ENCODE measurements around the gene PRC1. TPM values are rescaled to one million over a fixed set of nuclear protein-coding genes. Genes with fewer than 3 reads are reported as not detected.
"Not testable (repeated sequence)": the region's sequence is repeated elsewhere in the genome, so short reads cannot be mapped to it uniquely, and the experiment has no call there.

PRC1 gene
- polyA plus RNA-seq, 3 donors from 2014 or later: 1.1 to 4.1 (median 1.5) TPM

DNA sequence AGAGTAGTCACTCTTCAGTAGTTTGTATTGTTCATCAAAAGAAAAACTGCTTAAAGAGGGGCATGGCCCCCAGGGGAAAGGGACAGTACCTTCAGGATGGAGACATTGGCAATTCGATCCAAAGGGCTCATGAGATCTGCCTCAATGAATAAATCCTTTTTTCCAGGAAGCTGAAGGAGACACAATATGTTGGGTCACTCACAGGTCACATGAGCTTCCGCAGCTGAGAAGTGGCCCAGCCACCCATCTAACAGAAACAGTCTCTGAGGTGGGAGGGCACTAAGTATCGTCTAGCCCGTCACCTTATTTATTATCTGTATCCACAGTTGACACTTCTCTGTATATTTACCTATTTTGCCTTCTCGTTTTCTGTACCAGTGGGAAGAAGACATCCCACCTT lies 23.4 kb upstream of the PRC1 start:
- H3K4me1 Mint-ChIP-seq: peaks cover 36 to 49% of the 10 kb centered on the region in 2 donors
- no peaks in the 10 kb centered on the region for H3K9me3 Mint-ChIP-seq
- DNase-seq: no peak
- H3K36me3 Mint-ChIP-seq: peaks cover 5 to 20% (median 5%) of the 10 kb centered on the region in 3 donors
- H3K27ac Mint-ChIP-seq: peak overlapping the region in 2 of 6 donors; percentile 37 to 54
- peaks cover 0 to 9% (median 0%) of the 10 kb centered on the region in 3 donors for H3K27me3 Mint-ChIP-seq (ENCODE audit: low read depth in 3 of 3)
- H3K4me3 Mint-ChIP-seq: no peak overlapping the region

- not testable (repeated sequence) for H3K9me3 Mint-ChIP-seq; H3K4me3 Mint-ChIP-seq; DNase-seq; H3K27ac Mint-ChIP-seq; H3K27me3 Mint-ChIP-seq (ENCODE audit: low read depth in 3 of 3)
- Mint-ChIP-seq H3K4me1 (peaks cover 11 to 13% of the 10 kb centered on the region in 2 donors), H3K36me3 (peaks cover 25 to 41% (median 26%) of the 10 kb centered on the region in 3 donors)
These were observed 19.4 kb upstream of the PRC1 start for GRCh38 chr15:91013701-91014100.

GRCh38 chr15:91007266-91007665 lies 12.9 kb upstream of the PRC1 start:
- H3K4me3 Mint-ChIP-seq: no peak overlapping the region
- H3K27me3 Mint-ChIP-seq (ENCODE audit: low read depth in 3 of 3): peaks cover 0 to 1% (median 0%) of the 10 kb centered on the region in 3 donors
- H3K36me3 Mint-ChIP-seq: peaks cover 29 to 53% (median 32%) of the 10 kb centered on the region in 3 donors
- no peak for DNase-seq
- no peaks in the 10 kb centered on the region for H3K4me1 Mint-ChIP-seq
- peak overlapping the region in 1 of 6 donors; percentile 74 for H3K27ac Mint-ChIP-seq
- H3K9me3 Mint-ChIP-seq: no peaks in the 10 kb centered on the region

DNA sequence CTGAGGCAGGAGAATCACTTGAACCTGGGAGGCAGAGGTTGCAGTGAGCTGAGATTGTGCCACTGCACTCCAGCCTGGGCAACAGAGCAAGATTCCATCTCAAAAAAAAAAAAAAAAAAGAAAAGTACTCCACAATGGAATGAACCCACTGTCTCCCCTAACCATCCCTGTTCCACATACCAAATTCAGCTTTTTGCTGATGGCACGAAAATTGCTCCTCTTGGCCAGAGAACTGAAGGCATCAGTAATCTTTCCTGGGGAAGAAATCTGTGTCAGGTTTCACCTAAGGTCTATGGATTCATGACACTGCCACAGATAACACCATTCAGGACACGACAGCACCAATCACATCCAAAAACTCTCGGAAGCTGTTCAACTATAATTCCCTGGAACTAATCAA lies 6.9 kb upstream of the PRC1 start:
- no peaks in the 10 kb centered on the region for H3K9me3 Mint-ChIP-seq
- no peak overlapping the region for H3K27ac Mint-ChIP-seq
- no peaks in the 10 kb centered on the region for H3K4me1 Mint-ChIP-seq
- no peak overlapping the region for H3K4me3 Mint-ChIP-seq
- peaks cover 0 to 1% (median 0%) of the 10 kb centered on the region in 3 donors for H3K27me3 Mint-ChIP-seq (ENCODE audit: low read depth in 3 of 3)
- no peak for DNase-seq
- peaks cover 13 to 43% (median 16%) of the 10 kb centered on the region in 3 donors for H3K36me3 Mint-ChIP-seq

DNA sequence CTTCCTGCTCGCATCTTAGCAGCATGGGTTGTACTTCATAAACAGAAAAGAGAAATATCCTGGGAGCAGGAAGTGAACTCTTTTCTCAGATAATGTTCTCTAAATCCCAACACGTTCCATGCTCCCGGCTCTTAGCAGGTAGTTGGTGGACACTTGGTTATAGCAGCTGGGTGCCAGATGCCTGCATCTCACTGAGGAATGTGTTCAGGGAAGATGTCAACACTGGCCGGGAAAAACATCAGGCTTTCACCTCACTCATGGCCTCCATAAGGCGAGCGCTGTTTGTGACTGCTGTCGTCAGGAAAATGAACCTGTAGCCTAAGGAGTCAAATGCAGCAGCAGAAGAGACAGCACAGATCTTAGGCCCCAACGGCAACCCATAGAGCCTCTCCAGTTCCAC lies 4.4 kb upstream of the PRC1 start:
- peaks cover 0 to 6% (median 0%) of the 10 kb centered on the region in 3 donors for H3K27me3 Mint-ChIP-seq (ENCODE audit: low read depth in 3 of 3)
- peaks cover 13 to 31% (median 16%) of the 10 kb centered on the region in 3 donors for H3K36me3 Mint-ChIP-seq
- H3K9me3 Mint-ChIP-seq: no peaks in the 10 kb centered on the region
- DNase-seq: no peak
- H3K4me3 Mint-ChIP-seq: no peak overlapping the region
- H3K27ac Mint-ChIP-seq: peak overlapping the region in 3 of 6 donors; percentile 2 to 39 (median 35)
- H3K4me1 Mint-ChIP-seq: peaks cover 12 to 16% of the 10 kb centered on the region in 2 donors

GRCh38 chr15:90994059-90994416 lies 297 bp downstream of the PRC1 start:
- peaks cover 0 to 8% (median 0%) of the 10 kb centered on the region in 3 donors for H3K27me3 Mint-ChIP-seq (ENCODE audit: low read depth in 3 of 3)
- peak overlapping the region; percentile 98 to 99 (median 99) for H3K4me3 Mint-ChIP-seq
- H3K36me3 Mint-ChIP-seq: peaks cover 0 to 6% (median 5%) of the 10 kb centered on the region in 3 donors
- peaks cover 19 to 24% of the 10 kb centered on the region in 2 donors for H3K4me1 Mint-ChIP-seq
- no peak for DNase-seq
- peaks cover 0 to 2% (median 0%) of the 10 kb centered on the region in 6 donors for H3K9me3 Mint-ChIP-seq
- H3K27ac Mint-ChIP-seq: peak overlapping the region; percentile 94 to 98 (median 97)

- H3K4me3 Mint-ChIP-seq: peak overlapping the region in 1 of 5 donors; percentile 15
- peaks cover 0 to 2% (median 0%) of the 10 kb centered on the region in 6 donors for H3K9me3 Mint-ChIP-seq
- peaks cover 24 to 32% of the 10 kb centered on the region in 2 donors for H3K4me1 Mint-ChIP-seq
- H3K27ac Mint-ChIP-seq: peak overlapping the region in 2 of 6 donors; percentile 48 to 51
- H3K27me3 Mint-ChIP-seq (ENCODE audit: low read depth in 3 of 3): peaks cover 0 to 8% (median 0%) of the 10 kb centered on the region in 3 donors
- no peaks in the 10 kb centered on the region for H3K36me3 Mint-ChIP-seq
- no peak for DNase-seq
These were observed 2.6 kb downstream of the PRC1 start for GRCh38 chr15:90991587-90992285.

GRCh38 chr15:90990446-90990845 lies 3.9 kb downstream of the PRC1 start:
- DNase-seq: no peak
- Mint-ChIP-seq H3K9me3 (peaks cover 0 to 2% (median 0%) of the 10 kb centered on the region in 6 donors), H3K27me3 (ENCODE audit: low read depth in 3 of 3) (peaks cover 0 to 8% (median 0%) of the 10 kb centered on the region in 3 donors), H3K36me3 (no peaks in the 10 kb centered on the region), H3K27ac (no peak overlapping the region), H3K4me3 (no peak overlapping the region), H3K4me1 (peaks cover 23 to 29% of the 10 kb centered on the region in 2 donors)

GRCh38 chr15:90989040-90989768 lies 5.1 kb downstream of the PRC1 start:
- no peak overlapping the region for H3K4me3 Mint-ChIP-seq
- H3K27ac Mint-ChIP-seq: peak overlapping the region in 1 of 6 donors; percentile 3
- no peak for DNase-seq
- H3K36me3 Mint-ChIP-seq: no peaks in the 10 kb centered on the region
- peaks cover 0 to 2% (median 0%) of the 10 kb centered on the region in 6 donors for H3K9me3 Mint-ChIP-seq
- peaks cover 0 to 3% (median 0%) of the 10 kb centered on the region in 3 donors for H3K27me3 Mint-ChIP-seq (ENCODE audit: low read depth in 3 of 3)
- H3K4me1 Mint-ChIP-seq: peaks cover 13 to 18% of the 10 kb centered on the region in 2 donors

GRCh38 chr15:90988296-90988695 lies 6.0 kb downstream of the PRC1 start:
- Mint-ChIP-seq H3K4me1 (peaks cover 8 to 12% of the 10 kb centered on the region in 2 donors), H3K27me3 (ENCODE audit: low read depth in 3 of 3) (peaks cover 0 to 2% (median 0%) of the 10 kb centered on the region in 3 donors), H3K27ac (peak overlapping the region in 4 of 6 donors; percentile 3 to 54 (median 22)), H3K4me3 (peak overlapping the region in 4 of 5 donors; percentile 3 to 42 (median 11)), H3K9me3 (peaks cover 0 to 2% (median 0%) of the 10 kb centered on the region in 6 donors), H3K36me3 (no peaks in the 10 kb centered on the region)
- DNase-seq: no peak

- no peak for DNase-seq
- H3K27ac Mint-ChIP-seq: no peak overlapping the region
- peaks cover 0 to 2% (median 0%) of the 10 kb centered on the region in 3 donors for H3K27me3 Mint-ChIP-seq (ENCODE audit: low read depth in 3 of 3)
- no peaks in the 10 kb centered on the region for H3K36me3 Mint-ChIP-seq
- H3K4me3 Mint-ChIP-seq: no peak overlapping the region
- H3K4me1 Mint-ChIP-seq: peaks cover 7 to 15% of the 10 kb centered on the region in 2 donors
- H3K9me3 Mint-ChIP-seq: peaks cover 0 to 2% (median 0%) of the 10 kb centered on the region in 6 donors
These were observed 6.7 kb downstream of the PRC1 start for GRCh38 chr15:90987561-90988141.

DNA sequence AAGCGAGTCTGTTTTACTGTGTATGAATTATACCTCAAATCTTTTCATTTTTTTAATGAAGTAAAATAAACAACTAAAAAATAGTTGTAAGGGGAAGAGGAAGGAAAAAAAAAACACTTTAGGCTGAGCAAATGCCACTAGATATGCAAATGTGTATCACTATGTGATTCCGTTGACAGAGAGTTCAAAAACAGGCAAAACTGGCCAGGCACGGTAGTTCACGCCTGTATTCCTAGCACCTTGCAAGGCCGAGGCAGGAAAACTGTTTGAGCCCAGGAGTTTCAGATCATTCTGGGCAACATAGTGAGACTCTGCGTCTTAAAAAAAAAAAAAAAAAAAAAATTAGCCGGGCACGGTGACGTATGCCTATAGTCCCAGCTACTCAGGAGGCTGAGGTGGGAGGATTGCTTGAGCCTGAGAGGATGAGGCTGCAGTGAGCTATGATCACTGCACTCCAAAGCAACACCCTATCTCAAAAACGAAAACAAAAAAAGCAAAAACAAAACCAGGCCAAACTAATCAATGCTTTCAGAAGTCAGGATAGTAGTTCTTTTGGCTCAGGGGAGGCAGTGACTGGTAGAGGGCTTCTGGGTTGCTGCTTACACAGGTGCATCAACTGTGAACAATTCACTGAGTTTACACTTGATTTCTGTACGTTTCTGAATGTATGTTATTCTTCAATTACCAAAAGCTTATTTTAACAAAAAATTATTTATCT lies 7.4 kb downstream of the PRC1 start:
- H3K4me3 Mint-ChIP-seq: no peak overlapping the region
- H3K36me3 Mint-ChIP-seq: no peaks in the 10 kb centered on the region
- DNase-seq: no peak
- H3K4me1 Mint-ChIP-seq: peaks cover 9 to 15% of the 10 kb centered on the region in 2 donors
- H3K27me3 Mint-ChIP-seq (ENCODE audit: low read depth in 3 of 3): peaks cover 0 to 2% (median 0%) of the 10 kb centered on the region in 3 donors
- H3K9me3 Mint-ChIP-seq: peaks cover 0 to 2% (median 0%) of the 10 kb centered on the region in 6 donors
- H3K27ac Mint-ChIP-seq: peak overlapping the region in 1 of 6 donors; percentile 49

- no peak for DNase-seq
- no peaks in the 10 kb centered on the region for H3K9me3 Mint-ChIP-seq
- H3K4me1 Mint-ChIP-seq: peaks cover 4 to 7% of the 10 kb centered on the region in 2 donors
- peak overlapping the region in 2 of 6 donors; percentile 19 to 37 for H3K27ac Mint-ChIP-seq
- no peaks in the 10 kb centered on the region for H3K27me3 Mint-ChIP-seq (ENCODE audit: low read depth in 3 of 3)
- no peak overlapping the region for H3K4me3 Mint-ChIP-seq
- peaks cover 0 to 8% (median 7%) of the 10 kb centered on the region in 3 donors for H3K36me3 Mint-ChIP-seq
These were observed 12.2 kb downstream of the PRC1 start for GRCh38 chr15:90982135-90982534.
